CD14-positive monocyte (primary cell): ENCODE measurements around the gene SKIL. TPM values are rescaled to one million over a fixed set of nuclear protein-coding genes. Genes with fewer than 3 reads are reported as not detected.

Experiments
- DNase-seq, 3 donors: peaks; one replicate each; pipeline ENCODE4 v3.0.0-alpha.2; 2011 to 2022
- H2AFZ ChIP-seq: 2 replicates; pipeline ENCODE4 v1.6.0; 2012; ENCODE audit warnings: mild to moderate bottlenecking, low read depth, low read length, inconsistent platforms; ENCODE audit not compliant: insufficient read depth, poor library complexity, severe bottlenecking
- H3K27ac ChIP-seq, 2 donors: 1 replicate in 1 of 2; 2 replicates in 1 of 2; pipeline ENCODE4 v1.5.1; 2012 to 2013; ENCODE audit warnings: low read length in 2 of 2, control low read depth in 1 of 2, inconsistent platforms in 1 of 2, low read depth in 1 of 2, mild to moderate bottlenecking in 1 of 2
- H3K27me3 ChIP-seq, 2 donors: one replicate each; pipeline versions ENCODE4 v1.6.0 to v1.6.1; 2011 to 2013; ENCODE audit warnings: low read length in 2 of 2; ENCODE audit not compliant: control insufficient read depth in 2 of 2, insufficient read depth in 2 of 2
- H3K36me3 ChIP-seq, 2 donors: replicated peaks in 1 of 2; 1 replicate in 1 of 2; 2 replicates in 1 of 2; pipeline versions ENCODE4 v1.5.1 to v1.6.1; 2012 to 2013; ENCODE audit warnings: low read length in 2 of 2, control low read depth in 1 of 2, inconsistent platforms in 1 of 2, mild to moderate bottlenecking in 1 of 2; ENCODE audit not compliant: insufficient read depth in 2 of 2, control insufficient read depth in 1 of 2
- H3K4me1 ChIP-seq, 2 donors: 1 replicate in 1 of 2; 2 replicates in 1 of 2; pipeline versions ENCODE4 v1.5.1 to v1.6.1; 2012 to 2013; ENCODE audit warnings: low read length in 2 of 2, control low read depth in 1 of 2, inconsistent platforms in 1 of 2, mild to moderate bottlenecking in 1 of 2, moderate library complexity in 1 of 2; ENCODE audit not compliant: insufficient read depth in 2 of 2, control insufficient read depth in 1 of 2
- H3K4me2 ChIP-seq: replicated peaks from 2 replicates; pipeline ENCODE3; 2012; ENCODE audit warnings: low read length, moderate library complexity, mild to moderate bottlenecking; ENCODE audit not compliant: poor library complexity, severe bottlenecking; ENCODE audit errors: extremely low read depth
- H3K4me3 ChIP-seq, 3 experiments: fragments of 200-600 bp in 1 of 3; sonication (generic) in 1 of 3; replicated peaks in 1 of 3; 1 replicate in 2 of 3; 2 replicates in 1 of 3; pipeline ENCODE4 v1.5.1; 2011 to 2013; ENCODE audit warnings: low read length in 3 of 3, mild to moderate bottlenecking in 3 of 3, control low read depth in 2 of 3, low read depth in 2 of 3, inconsistent platforms in 1 of 3, moderate library complexity in 1 of 3
- H3K79me2 ChIP-seq: 2 replicates; pipeline ENCODE4 v1.6.0; 2012; ENCODE audit warnings: mild to moderate bottlenecking, control low read depth, inconsistent platforms, low read length, moderate library complexity; ENCODE audit not compliant: insufficient read depth
- H3K9ac ChIP-seq: 2 replicates; pipeline ENCODE4 v1.6.0; 2017; ENCODE audit warnings: low read length, mild to moderate bottlenecking; ENCODE audit not compliant: insufficient read depth, poor library complexity, severe bottlenecking
- H3K9me3 ChIP-seq, 2 donors: replicated peaks in 1 of 2; 1 replicate in 1 of 2; 2 replicates in 1 of 2; pipeline versions ENCODE4 v1.5.1 to v1.6.1; 2012 to 2013; ENCODE audit warnings: low read length in 2 of 2, control low read depth in 1 of 2; ENCODE audit not compliant: control insufficient read depth in 1 of 2, insufficient read depth in 1 of 2
- H4K20me1 ChIP-seq: 2 replicates; pipeline ENCODE4 v1.6.0; 2012; ENCODE audit warnings: mild to moderate bottlenecking, low read length, control low read depth, moderate library complexity; ENCODE audit not compliant: insufficient read depth
- H3K27ac Mint-ChIP-seq, 7 donors: one replicate each; pipeline ENCODE4 v1.8.0; 2020; ENCODE audit warnings: mild to moderate bottlenecking in 7 of 7, mixed read lengths in 7 of 7, moderate library complexity in 6 of 7, inconsistent platforms in 2 of 7
- H3K27me3 Mint-ChIP-seq, 3 donors: one replicate each; pipeline ENCODE4 v1.8.0; 2021 to 2022; ENCODE audit warnings: low read depth in 3 of 3, mild to moderate bottlenecking in 3 of 3, mixed read lengths in 3 of 3, moderate library complexity in 3 of 3, inconsistent platforms in 1 of 3
- H3K36me3 Mint-ChIP-seq, 2 donors: one replicate each; pipeline ENCODE4 v1.8.0; 2020; ENCODE audit warnings: mixed read lengths in 2 of 2, inconsistent platforms in 1 of 2, mild to moderate bottlenecking in 1 of 2
- H3K4me1 Mint-ChIP-seq: one replicate; pipeline ENCODE4 v1.8.0; 2020; ENCODE audit warnings: mild to moderate bottlenecking, mixed read lengths
- H3K4me3 Mint-ChIP-seq, 2 donors: one replicate each; pipeline ENCODE4 v1.8.0; 2020; ENCODE audit warnings: mild to moderate bottlenecking in 2 of 2, mixed read lengths in 2 of 2, moderate library complexity in 1 of 2
- H3K9me3 Mint-ChIP-seq, 7 donors: one replicate each; pipeline ENCODE4 v1.8.0; 2020 to 2022; ENCODE audit warnings: mixed read lengths in 7 of 7, mild to moderate bottlenecking in 6 of 7, moderate library complexity in 6 of 7, inconsistent platforms in 2 of 7
- CTCF ChIP-seq: fragments of 200-600 bp; IDR thresholded peaks from one replicate; pipeline ENCODE4 v1.8.0; 2022; ENCODE audit warnings: antibody characterized with exemption, mild to moderate bottlenecking
- intact Hi-C, 2 donors: fragments of 100-400 bp; cut with micrococcal nuclease; formaldehyde crosslinking; loops; one replicate each; pipeline versions ENCODE4 v1.15.0 to v1.15.1; 2023
- polyA plus RNA-seq, 3 donors: library from polyadenylated mRNA; depleted of rRNA in 1 of 3; unstranded in 2 of 3; stranded (reverse) in 1 of 3; fragments of 300-500 nt in 2 of 3; fragments of >200 nt in 1 of 3; fragmentation: Illumina TruSeq in 2 of 3; gene quantifications; 1 replicate in 2 of 3; 2 replicates in 1 of 3; pipeline ENCODE4 v1.2.3, GENCODE V29; 2012 to 2021

The SKIL gene
- polyA plus RNA-seq, 3 donors: 7.5 to 13.4 (median 9.2) TPM

GRCh38 chr3:170442947-170443346 lies 85.4 kb downstream of the SKIL start:
- Histone ChIP-seq H3K4me3 (no peak overlapping the region), H3K4me2 (no peak overlapping the region), H3K9me3 (no peaks in the 10 kb centered on the region), H3K27ac (no peak overlapping the region), H3K36me3 (no peaks in the 10 kb centered on the region), H3K79me2 (no peaks in the 10 kb centered on the region), H3K9ac (no peak overlapping the region), H2AFZ (no peak overlapping the region), H4K20me1 (no peaks in the 10 kb centered on the region), H3K4me1 (no peaks in the 10 kb centered on the region), H3K27me3 (no peaks in the 10 kb centered on the region)
- no peak for DNase-seq
- no peak overlapping the region for H3K27ac Mint-ChIP-seq
- H3K9me3 Mint-ChIP-seq: peaks cover 0 to 11% (median 0%) of the 10 kb centered on the region in 7 donors
- no peaks in the 10 kb centered on the region for H3K36me3 Mint-ChIP-seq
- peaks cover 4 to 5% (median 4%) of the 10 kb centered on the region in 3 donors for H3K27me3 Mint-ChIP-seq
- no peaks in the 10 kb centered on the region for H3K4me1 Mint-ChIP-seq
- no peak for TF ChIP-seq CTCF
- no peak overlapping the region for H3K4me3 Mint-ChIP-seq
- intact Hi-C loops: no loop called here

- Histone ChIP-seq H3K9ac (no peak overlapping the region), H3K4me3 (no peak overlapping the region), H3K27me3 (no peaks in the 10 kb centered on the region), H3K9me3 (no peaks in the 10 kb centered on the region), H2AFZ (no peak overlapping the region), H3K36me3 (no peaks in the 10 kb centered on the region), H3K4me1 (no peaks in the 10 kb centered on the region), H3K79me2 (no peaks in the 10 kb centered on the region), H4K20me1 (no peaks in the 10 kb centered on the region), H3K27ac (no peak overlapping the region), H3K4me2 (no peak overlapping the region)
- intact Hi-C loops: no loop called here
- peaks cover 0 to 11% (median 0%) of the 10 kb centered on the region in 7 donors for H3K9me3 Mint-ChIP-seq
- no peaks in the 10 kb centered on the region for H3K4me1 Mint-ChIP-seq
- H3K36me3 Mint-ChIP-seq: no peaks in the 10 kb centered on the region
- H3K27ac Mint-ChIP-seq: no peak overlapping the region
- H3K27me3 Mint-ChIP-seq: peaks cover 4 to 5% (median 4%) of the 10 kb centered on the region in 3 donors
- DNase-seq: no peak
- no peak for TF ChIP-seq CTCF
- no peak overlapping the region for H3K4me3 Mint-ChIP-seq
Observed at GRCh38 chr3:170443457-170443856, 85.9 kb downstream of the SKIL start.

Other genes starting within 250 kb of the SKIL start
- 10 to 100 TPM in 2 of 3 donors, 1 to 10 TPM in 1; 7.5 to 26.1 (median 12.6) TPM for gene PHC3, start 176.0 kb upstream of the SKIL start, polyA plus RNA-seq
- gene PRKCI, start 135.3 kb upstream of the SKIL start, polyA plus RNA-seq: 10 to 100 TPM in 2 of 3 donors, 1 to 10 TPM in 1; 5.1 to 15.4 (median 11.6) TPM
- gene CLDN11, start 61.2 kb downstream of the SKIL start, polyA plus RNA-seq: under 1 TPM in 1 of 3 donors, not detected in 2; 0.11 TPM
- not detected for gene SLC7A14, start 228.4 kb downstream of the SKIL start, polyA plus RNA-seq